T-helper 2 cell treated with Interferon-gamma antibody and Interleukin-4, amounts not matched to agents 5 μg/mL and 100 μg/mL, for 36 hours (primary cell): ENCODE results near the gene XIRP1.
"Not testable (repeated sequence)": the region's sequence is repeated elsewhere in the genome, so short reads cannot be mapped to it uniquely, and the experiment has no call there.

Experiments
- DNase-seq: peaks from one replicate; pipeline ENCODE4 v3.0.0; 2021; ENCODE audit warnings: low spot score
- H3K27ac Mint-ChIP-seq: one replicate; pipeline ENCODE4 v1.8.0; 2021; ENCODE audit warnings: mild to moderate bottlenecking, mixed read lengths
- H3K27me3 Mint-ChIP-seq: one replicate; pipeline ENCODE4 v1.8.0; 2021; ENCODE audit warnings: low read depth, mixed read lengths
- H3K36me3 Mint-ChIP-seq: one replicate; pipeline ENCODE4 v1.8.0; 2021; ENCODE audit warnings: low read depth, mixed read lengths
- H3K4me1 Mint-ChIP-seq: one replicate; pipeline ENCODE4 v1.8.0; 2021; ENCODE audit warnings: low read depth, mixed read lengths
- H3K4me3 Mint-ChIP-seq: one replicate; pipeline ENCODE4 v1.8.0; 2022; ENCODE audit warnings: mild to moderate bottlenecking, moderate library complexity, mixed read lengths
- H3K9me3 Mint-ChIP-seq: one replicate; pipeline ENCODE4 v1.8.0; 2021; ENCODE audit warnings: mixed read lengths

Gene XIRP1

GRCh38 chr3:39173318-39174125, 18.9 kb downstream of the XIRP1 start:
- DNase-seq, result no peak
- H3K27ac Mint-ChIP-seq, result no peak overlapping the region
- H3K27me3 Mint-ChIP-seq, result peaks cover 4% of the 10 kb centered on the region
- peaks cover 2% of the 10 kb centered on the region for H3K36me3 Mint-ChIP-seq
- no peak overlapping the region for H3K4me3 Mint-ChIP-seq
- peaks cover 23% of the 10 kb centered on the region for H3K4me1 Mint-ChIP-seq
- H3K9me3 Mint-ChIP-seq, result peaks cover 5% of the 10 kb centered on the region

GRCh38 chr3:39171860-39172259, 20.5 kb downstream of the XIRP1 start:
- Mint-ChIP-seq H3K27me3 (peaks cover 4% of the 10 kb centered on the region), H3K4me1 (peaks cover 14% of the 10 kb centered on the region), H3K36me3 (peaks cover 2% of the 10 kb centered on the region), H3K27ac (no peak overlapping the region), H3K9me3 (peaks cover 5% of the 10 kb centered on the region), H3K4me3 (no peak overlapping the region)
- DNase-seq, result no peak

- not testable (repeated sequence) for H3K4me1 Mint-ChIP-seq, H3K4me3 Mint-ChIP-seq, H3K27me3 Mint-ChIP-seq, H3K9me3 Mint-ChIP-seq, H3K36me3 Mint-ChIP-seq, DNase-seq, H3K27ac Mint-ChIP-seq
Observed at GRCh38 chr3:39170877-39171276, 21.5 kb downstream of the XIRP1 start.

GRCh38 chr3:39170461-39170860, 21.9 kb downstream of the XIRP1 start:
- Mint-ChIP-seq H3K4me3 (no peak overlapping the region), H3K36me3 (no peaks in the 10 kb centered on the region), H3K4me1 (peaks cover 8% of the 10 kb centered on the region), H3K27me3 (peaks cover 4% of the 10 kb centered on the region), H3K27ac (no peak overlapping the region), H3K9me3 (no peaks in the 10 kb centered on the region)
- no peak for DNase-seq

- no peak for DNase-seq
- no peak overlapping the region for H3K4me3 Mint-ChIP-seq
- no peak overlapping the region for H3K27ac Mint-ChIP-seq
- H3K9me3 Mint-ChIP-seq, result no peaks in the 10 kb centered on the region
- H3K27me3 Mint-ChIP-seq, result peaks cover 4% of the 10 kb centered on the region
- no peaks in the 10 kb centered on the region for H3K36me3 Mint-ChIP-seq
- peaks cover 11% of the 10 kb centered on the region for H3K4me1 Mint-ChIP-seq
Observed at GRCh38 chr3:39169712-39170111, 22.7 kb downstream of the XIRP1 start.

- Mint-ChIP-seq H3K36me3 (no peaks in the 10 kb centered on the region), H3K4me1 (peaks cover 10% of the 10 kb centered on the region), H3K27me3 (no peaks in the 10 kb centered on the region), H3K4me3 (no peak overlapping the region), H3K9me3 (peaks cover 2% of the 10 kb centered on the region), H3K27ac (no peak overlapping the region)
- DNase-seq, result no peak
Observed at GRCh38 chr3:39168156-39168780, 24.1 kb downstream of the XIRP1 start.

- H3K4me1 Mint-ChIP-seq, result peaks cover 10% of the 10 kb centered on the region
- H3K27me3 Mint-ChIP-seq, result no peaks in the 10 kb centered on the region
- no peak overlapping the region for H3K4me3 Mint-ChIP-seq
- H3K36me3 Mint-ChIP-seq, result no peaks in the 10 kb centered on the region
- no peak overlapping the region for H3K27ac Mint-ChIP-seq
- H3K9me3 Mint-ChIP-seq, result peaks cover 4% of the 10 kb centered on the region
- no peak for DNase-seq
Observed at GRCh38 chr3:39166932-39167532, 25.4 kb downstream of the XIRP1 start.

GRCh38 chr3:39166134-39166710, 26.2 kb downstream of the XIRP1 start:
- Mint-ChIP-seq H3K4me3 (no peak overlapping the region), H3K36me3 (no peaks in the 10 kb centered on the region), H3K9me3 (peaks cover 4% of the 10 kb centered on the region), H3K27ac (no peak overlapping the region), H3K27me3 (no peaks in the 10 kb centered on the region), H3K4me1 (peaks cover 10% of the 10 kb centered on the region)
- DNase-seq, result no peak

- Mint-ChIP-seq H3K4me3 (no peak overlapping the region), H3K4me1 (peaks cover 10% of the 10 kb centered on the region)
- no peak for DNase-seq
Observed at GRCh38 chr3:39165518-39165917, 26.9 kb downstream of the XIRP1 start.

GRCh38 chr3:39164414-39164813, 28.0 kb downstream of the XIRP1 start:
- Mint-ChIP-seq H3K4me3 (no peak overlapping the region), H3K27me3 (no peaks in the 10 kb centered on the region)

More at GRCh38 chr3:39165518-39165917, 26.9 kb downstream of the XIRP1 start:
- H3K9me3 Mint-ChIP-seq, result peaks cover 4% of the 10 kb centered on the region
- no peak overlapping the region for H3K27ac Mint-ChIP-seq
- H3K27me3 Mint-ChIP-seq, result no peaks in the 10 kb centered on the region
- no peaks in the 10 kb centered on the region for H3K36me3 Mint-ChIP-seq

GRCh38 chr3:39158148-39158715, 34.2 kb downstream of the XIRP1 start:
- H3K27me3 Mint-ChIP-seq, result peaks cover 12% of the 10 kb centered on the region
- H3K36me3 Mint-ChIP-seq, result no peaks in the 10 kb centered on the region
- no peak for DNase-seq
- H3K4me1 Mint-ChIP-seq, result no peaks in the 10 kb centered on the region
- H3K9me3 Mint-ChIP-seq, result peaks cover 2% of the 10 kb centered on the region
- no peak overlapping the region for H3K4me3 Mint-ChIP-seq
- H3K27ac Mint-ChIP-seq, result no peak overlapping the region

More at GRCh38 chr3:39164414-39164813, 28.0 kb downstream of the XIRP1 start:
- no peaks in the 10 kb centered on the region for H3K36me3 Mint-ChIP-seq
- DNase-seq, result no peak
- H3K4me1 Mint-ChIP-seq, result peaks cover 10% of the 10 kb centered on the region
- H3K27ac Mint-ChIP-seq, result no peak overlapping the region
- peaks cover 4% of the 10 kb centered on the region for H3K9me3 Mint-ChIP-seq

GRCh38 chr3:39157359-39157758, 35.0 kb downstream of the XIRP1 start:
- Mint-ChIP-seq H3K27ac (no peak overlapping the region), H3K36me3 (no peaks in the 10 kb centered on the region), H3K9me3 (no peaks in the 10 kb centered on the region), H3K27me3 (peaks cover 12% of the 10 kb centered on the region), H3K4me3 (no peak overlapping the region), H3K4me1 (peaks cover 3% of the 10 kb centered on the region)
- DNase-seq, result no peak

GRCh38 chr3:39156421-39156820, 36.0 kb downstream of the XIRP1 start:
- Mint-ChIP-seq H3K4me3 (no peak overlapping the region), H3K4me1 (peaks cover 11% of the 10 kb centered on the region), H3K9me3 (no peaks in the 10 kb centered on the region), H3K36me3 (no peaks in the 10 kb centered on the region), H3K27me3 (peaks cover 12% of the 10 kb centered on the region), H3K27ac (no peak overlapping the region)
- DNase-seq, result no peak
